Vagina (tissue), 2 donors: ENCODE data around the gene SLC31A1.

Experiments used
- CTCF ChIP-seq, 3 experiments: fragments of 450-650 bp in 2 of 3; fragments of 200-600 bp in 1 of 3; sonication (generic) in 1 of 3; IDR thresholded peaks; one replicate each; pipeline ENCODE4 v1.5.1; 2017 to 2019; ENCODE audit warnings: antibody characterized with exemption in 3 of 3, mild to moderate bottlenecking in 2 of 3, moderate library complexity in 2 of 3
- POLR2A ChIP-seq, 2 donors: fragments of 450-650 bp; IDR thresholded peaks; one replicate each; pipeline ENCODE4 v1.6.1; 2017; ENCODE audit warnings: antibody characterized with exemption in 2 of 2, mild to moderate bottlenecking in 2 of 2, moderate library complexity in 2 of 2
- POLR2AphosphoS5 ChIP-seq, 2 donors: sonication (generic); formaldehyde crosslinking; IDR thresholded peaks; one replicate each; pipeline ENCODE4 v1.9.0; 2017; ENCODE audit warnings: antibody characterized with exemption in 2 of 2, mild to moderate bottlenecking in 2 of 2, low read depth in 1 of 2; ENCODE audit not compliant: insufficient read depth in 1 of 2

GRCh38 chr9:113245894-113246293 lies 24.6 kb downstream of the SLC31A1 start:
- TF ChIP-seq CTCF (IDR thresholded peaks at IDR 0.05), result no peak
- no peak for TF ChIP-seq POLR2A (IDR thresholded peaks at IDR 0.05)
- no peak for TF ChIP-seq POLR2AphosphoS5 (IDR thresholded peaks at IDR 0.05; ENCODE audit: insufficient read depth in 1 of 2, low read depth in 1 of 2)
